HCT116 (cell line): Measurements from ENCODE around the gene U2AF2. TPM values are rescaled to one million over a fixed set of nuclear protein-coding genes. Genes with fewer than 3 reads are reported as not detected.

Experiments used
- ATAC-seq: fragments of 200-7000 bp; cut with Tn5 transposase; 2 replicates; pipeline ENCODE4 v1.9.1; 2020; ENCODE audit warnings: mild to moderate bottlenecking, moderate library complexity
- BruUV-seq: library from RNA; stranded (reverse); fragments of 400-500 nt; replicated peaks from 2 replicates; lab custom pipeline; 2021; lab: Mats Ljungman, UMichigan
- CTCF ChIA-PET: fragments of 300-600 bp; sonication (Branson Sonifier 250); formaldehyde crosslinking; loops from one replicate; lab custom pipeline; 2021; ENCODE audit warnings: antibody characterized with exemption; lab: Charles Lee
- POLR2A ChIA-PET: fragments of 300-600, 350-600 bp; sonication (Branson Sonifier 250); formaldehyde crosslinking; loops from one replicate; lab custom pipeline; 2021; ENCODE audit warnings: antibody characterized with exemption; lab: Charles Lee
- RAD21 ChIA-PET, 2 experiments: fragments of 300-600 bp; sonication (Branson Sonifier 250); formaldehyde crosslinking; loops; one replicate each; lab custom pipeline; 2023; ENCODE audit warnings: low total read pairs in 2 of 2; ENCODE audit not compliant: uncharacterized antibody in 2 of 2, unreplicated experiment in 2 of 2, low non-redundant PET in 1 of 2; lab: Charles Lee
- DNase-seq: peaks from one replicate; pipeline ENCODE4 v3.0.0-alpha.2; 2010; ENCODE audit warnings: low read depth, low spot score
- H2AFZ ChIP-seq: fragments of 200-600 bp; shearing (Covaris generic), sonication (generic); 2 replicates; pipeline ENCODE4 v1.6.1; 2017; ENCODE audit warnings: low read depth, mixed run types, mixed read lengths, antibody characterized with exemption, low read length; ENCODE audit not compliant: poor library complexity, severe bottlenecking
- H3K27ac ChIP-seq: 2 replicates; pipeline ENCODE4 v1.5.1; 2012; ENCODE audit warnings: low read depth, low read length
- H3K27me3 ChIP-seq: fragments of 200-600 bp; sonication (generic); 2 replicates; pipeline ENCODE4 v1.6.1; 2016; ENCODE audit warnings: mixed run types, low read length, mixed read lengths; ENCODE audit not compliant: insufficient read depth
- H3K36me3 ChIP-seq, 2 experiments: fragments of 200-500 bp in 1 of 2; fragments of 200-600 bp in 1 of 2; sonication (Bioruptor generic) in 1 of 2; sonication (generic) in 1 of 2; 2 replicates each; pipeline versions ENCODE4 v1.5.1 to v1.6.1; 2014 to 2016; ENCODE audit warnings: low read length in 2 of 2, inconsistent platforms in 1 of 2, mixed read lengths in 1 of 2, mixed run types in 1 of 2; ENCODE audit not compliant: insufficient read depth in 2 of 2, control insufficient read depth in 1 of 2
- H3K4me1 ChIP-seq, 2 experiments: fragments of 200-600 bp in 1 of 2; sonication (generic) in 1 of 2; 2 replicates each; pipeline versions ENCODE4 v1.5.1 to v1.6.1; 2012 to 2017; ENCODE audit warnings: low read length in 2 of 2, inconsistent platforms in 1 of 2, mild to moderate bottlenecking in 1 of 2, mixed read lengths in 1 of 2, mixed run types in 1 of 2, moderate library complexity in 1 of 2; ENCODE audit not compliant: insufficient read depth in 2 of 2, control insufficient read depth in 1 of 2
- H3K4me2 ChIP-seq: fragments of 200-600 bp; sonication (generic); 2 replicates; pipeline ENCODE4 v1.6.1; 2017; ENCODE audit warnings: mixed run types, low read length, mixed read lengths
- H3K4me3 ChIP-seq, 2 experiments: fragments of 200-600 bp in 1 of 2; sonication (generic) in 1 of 2; replicated peaks in 1 of 2; 2 replicates each; pipeline ENCODE4 v1.5.1; 2011 to 2016; ENCODE audit warnings: low read length in 2 of 2, control low read depth in 1 of 2, low read depth in 1 of 2, mild to moderate bottlenecking in 1 of 2, mixed read lengths in 1 of 2, mixed run types in 1 of 2
- H3K79me2 ChIP-seq: fragments of 200-600 bp; sonication (generic); 2 replicates; pipeline ENCODE4 v1.6.1; 2017; ENCODE audit warnings: mild to moderate bottlenecking, mixed run types, low read length, moderate library complexity, mixed read lengths; ENCODE audit not compliant: insufficient read depth
- H3K9ac ChIP-seq: fragments of 200-600 bp; sonication (generic); 2 replicates; pipeline ENCODE4 v1.6.1; 2016; ENCODE audit warnings: low read length, mixed read lengths
- H3K9me2 ChIP-seq: fragments of 200-600 bp; sonication (generic), shearing (Covaris generic); 2 replicates; pipeline ENCODE4 v1.6.1; 2017; ENCODE audit warnings: mixed run types, mild to moderate bottlenecking, moderate library complexity; ENCODE audit not compliant: insufficient read depth
- H3K9me3 ChIP-seq, 2 experiments: fragments of 200-500 bp in 1 of 2; fragments of 200-600 bp in 1 of 2; sonication (Bioruptor generic) in 1 of 2; sonication (generic) in 1 of 2; 2 replicates each; pipeline ENCODE4 v1.6.1; 2014 to 2017; ENCODE audit warnings: low read length in 2 of 2, mixed read lengths in 2 of 2, inconsistent platforms in 1 of 2, low read depth in 1 of 2, mild to moderate bottlenecking in 1 of 2, mixed run types in 1 of 2, moderate library complexity in 1 of 2; ENCODE audit not compliant: control insufficient read depth in 1 of 2, insufficient read depth in 1 of 2
- H4K20me1 ChIP-seq: fragments of 200-600 bp; sonication (generic), shearing (Covaris generic); 2 replicates; pipeline ENCODE4 v1.6.1; 2017; ENCODE audit warnings: mixed run types, mild to moderate bottlenecking, moderate library complexity; ENCODE audit not compliant: insufficient read depth
- CBX3 ChIP-seq: IDR thresholded peaks from 2 replicates; pipeline ENCODE4 v1.6.1; 2012; ENCODE audit warnings: low read depth
- ELF1 ChIP-seq: IDR thresholded peaks from 2 replicates; pipeline ENCODE4 v1.6.1; 2012; ENCODE audit warnings: low read depth, borderline replicate concordance
- RAD21 ChIP-seq: IDR thresholded peaks from 2 replicates; pipeline ENCODE4 v1.6.1; 2012; ENCODE audit warnings: low read depth, mild to moderate bottlenecking
- SRF ChIP-seq: IDR thresholded peaks from 2 replicates; pipeline ENCODE4 v1.6.1; 2012; ENCODE audit warnings: low read depth
- intact Hi-C: fragments of 100-400 bp; cut with micrococcal nuclease; formaldehyde crosslinking; loops from 2 replicates; pipeline ENCODE4 v1.10.0; 2022
- total RNA-seq: library from RNA; stranded (reverse); gene quantifications from one replicate; pipeline ENCODE4 v1.2.1, GENCODE V29; 2021; ENCODE audit not compliant: unreplicated experiment
- TF ChIP-seq, protein P1 (sequence below): IDR thresholded peaks from 2 replicates; pipeline ENCODE4 v1.6.1; 2012
- TF ChIP-seq, protein P2 (sequence below): IDR thresholded peaks from 2 replicates; pipeline ENCODE4 v1.6.1; 2012; ENCODE audit warnings: low read depth

U2AF2 gene
- total RNA-seq, 1 experiment from 2014 or later, result 259 TPM

DNA sequence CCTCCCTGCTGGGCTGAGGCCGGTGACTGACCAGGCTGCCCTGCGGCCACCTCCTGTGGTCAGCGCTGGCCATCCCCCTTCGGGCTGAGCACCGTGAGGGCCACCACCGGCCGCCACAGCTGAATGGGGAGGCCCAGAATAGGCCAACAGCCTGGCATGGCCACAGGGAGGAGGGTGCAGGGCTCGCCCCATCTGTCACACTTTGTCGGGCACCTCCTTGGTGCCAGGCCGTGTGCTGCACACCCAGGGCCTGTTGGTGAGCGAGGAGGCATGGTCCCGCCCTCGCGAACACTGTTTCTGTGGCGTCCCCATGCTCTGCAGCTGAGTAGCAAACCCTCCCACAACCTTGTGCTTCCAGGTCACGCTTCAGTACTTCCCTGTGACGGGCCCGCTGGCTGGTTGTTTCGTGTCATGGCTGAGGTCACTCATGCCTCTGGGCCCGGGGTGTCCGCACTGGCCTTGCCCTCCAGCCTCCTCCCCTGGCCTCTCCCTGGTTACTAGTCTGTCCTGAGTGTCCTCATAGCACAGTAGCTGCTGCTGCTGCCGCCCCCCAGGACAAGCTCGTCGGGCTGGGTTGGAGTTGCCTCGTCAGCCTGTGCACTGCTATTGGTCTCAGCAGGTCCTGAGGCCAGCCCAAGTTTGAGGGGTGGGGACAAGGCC lies 35.4 kb downstream of the U2AF2 start:
- Histone ChIP-seq H3K79me2 (peaks cover 24% of the 10 kb centered on the region), H3K9me2 (no peaks in the 10 kb centered on the region), H3K27ac (no peak overlapping the region), H4K20me1 (no peaks in the 10 kb centered on the region), H3K9me3 (no peaks in the 10 kb centered on the region), H3K4me1 (no peaks in the 10 kb centered on the region), H3K9ac (no peak overlapping the region), H3K27me3 (no peaks in the 10 kb centered on the region), H3K4me2 (no peak overlapping the region), H2AFZ (no peak overlapping the region), H3K4me3 (no peak overlapping the region), H3K36me3 (peaks cover 20 to 22% of the 10 kb centered on the region in 2 experiments; a peak in 3 of 4 replicates)
- RAD21 ChIA-PET, result no interaction called here
- DNase-seq (no peak), ATAC-seq (no peak)
- BruUV-seq, result no TSS peak
- POLR2A ChIA-PET, result no interaction called here
- TF ChIP-seq ELF1 (no peak), RAD21 (no peak), SRF (no peak), CBX3 (no peak)
- TF ChIP-seq, protein P1, sequence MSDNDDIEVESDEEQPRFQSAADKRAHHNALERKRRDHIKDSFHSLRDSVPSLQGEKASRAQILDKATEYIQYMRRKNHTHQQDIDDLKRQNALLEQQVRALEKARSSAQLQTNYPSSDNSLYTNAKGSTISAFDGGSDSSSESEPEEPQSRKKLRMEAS, result no peak
- TF ChIP-seq, protein P2, sequence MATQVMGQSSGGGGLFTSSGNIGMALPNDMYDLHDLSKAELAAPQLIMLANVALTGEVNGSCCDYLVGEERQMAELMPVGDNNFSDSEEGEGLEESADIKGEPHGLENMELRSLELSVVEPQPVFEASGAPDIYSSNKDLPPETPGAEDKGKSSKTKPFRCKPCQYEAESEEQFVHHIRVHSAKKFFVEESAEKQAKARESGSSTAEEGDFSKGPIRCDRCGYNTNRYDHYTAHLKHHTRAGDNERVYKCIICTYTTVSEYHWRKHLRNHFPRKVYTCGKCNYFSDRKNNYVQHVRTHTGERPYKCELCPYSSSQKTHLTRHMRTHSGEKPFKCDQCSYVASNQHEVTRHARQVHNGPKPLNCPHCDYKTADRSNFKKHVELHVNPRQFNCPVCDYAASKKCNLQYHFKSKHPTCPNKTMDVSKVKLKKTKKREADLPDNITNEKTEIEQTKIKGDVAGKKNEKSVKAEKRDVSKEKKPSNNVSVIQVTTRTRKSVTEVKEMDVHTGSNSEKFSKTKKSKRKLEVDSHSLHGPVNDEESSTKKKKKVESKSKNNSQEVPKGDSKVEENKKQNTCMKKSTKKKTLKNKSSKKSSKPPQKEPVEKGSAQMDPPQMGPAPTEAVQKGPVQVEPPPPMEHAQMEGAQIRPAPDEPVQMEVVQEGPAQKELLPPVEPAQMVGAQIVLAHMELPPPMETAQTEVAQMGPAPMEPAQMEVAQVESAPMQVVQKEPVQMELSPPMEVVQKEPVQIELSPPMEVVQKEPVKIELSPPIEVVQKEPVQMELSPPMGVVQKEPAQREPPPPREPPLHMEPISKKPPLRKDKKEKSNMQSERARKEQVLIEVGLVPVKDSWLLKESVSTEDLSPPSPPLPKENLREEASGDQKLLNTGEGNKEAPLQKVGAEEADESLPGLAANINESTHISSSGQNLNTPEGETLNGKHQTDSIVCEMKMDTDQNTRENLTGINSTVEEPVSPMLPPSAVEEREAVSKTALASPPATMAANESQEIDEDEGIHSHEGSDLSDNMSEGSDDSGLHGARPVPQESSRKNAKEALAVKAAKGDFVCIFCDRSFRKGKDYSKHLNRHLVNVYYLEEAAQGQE, result no peak
- CTCF ChIA-PET, result no interaction called here
- intact Hi-C loops, result no loop called here
